Mucosa of rectum (tissue), 2 donors: ENCODE measurements around the gene RCAN3.
A peak's percentile ranks its signal among the peaks of the same experiment; 100 is the strongest.

ENCODE experiments used
- H3K27ac ChIP-seq, 2 donors: one replicate each; pipeline ENCODE4 v1.7.0; 2013; ENCODE audit warnings: inconsistent platforms in 2 of 2, low read depth in 2 of 2, low read length in 2 of 2
- H3K27me3 ChIP-seq, 2 donors: one replicate each; pipeline ENCODE4 v1.7.0; 2013; ENCODE audit warnings: low read length in 2 of 2; ENCODE audit not compliant: control insufficient read depth in 2 of 2, insufficient read depth in 2 of 2
- H3K36me3 ChIP-seq, 2 donors: one replicate each; pipeline ENCODE4 v1.7.0; 2013; ENCODE audit warnings: low read length in 2 of 2; ENCODE audit not compliant: control insufficient read depth in 2 of 2, insufficient read depth in 2 of 2
- H3K4me1 ChIP-seq, 2 donors: one replicate each; pipeline ENCODE4 v1.7.0; 2013; ENCODE audit warnings: low read length in 2 of 2, mild to moderate bottlenecking in 1 of 2; ENCODE audit not compliant: control insufficient read depth in 2 of 2, insufficient read depth in 2 of 2
- H3K4me3 ChIP-seq, 2 donors: one replicate each; pipeline ENCODE4 v1.7.0; 2013; ENCODE audit warnings: low read length in 2 of 2
- H3K9ac ChIP-seq, 2 donors: one replicate each; pipeline ENCODE4 v1.7.0; 2013; ENCODE audit warnings: low read length in 2 of 2, low read depth in 1 of 2, mild to moderate bottlenecking in 1 of 2
- H3K9me3 ChIP-seq, 2 donors: one replicate each; pipeline ENCODE4 v1.7.0; 2013; ENCODE audit warnings: low read length in 2 of 2; ENCODE audit not compliant: control insufficient read depth in 2 of 2
- donor health status: healthy.
- donor health status: Normal muscosa, but diverticular disease.

The RCAN3 gene

GRCh38 chr1:24557220-24557619 is 54.6 kb downstream of the RCAN3 start:
- H3K9me3 ChIP-seq = no peaks in the 10 kb centered on the region
- H3K4me3 ChIP-seq = no peak overlapping the region
- H3K4me1 ChIP-seq = peaks cover 10 to 18% of the 10 kb centered on the region in 2 donors
- H3K36me3 ChIP-seq = no peaks in the 10 kb centered on the region
- H3K27ac ChIP-seq = peak overlapping the region in 1 of 2 donors; percentile 13
- peaks cover 0 to 12% of the 10 kb centered on the region in 2 donors for H3K27me3 ChIP-seq
- H3K9ac ChIP-seq = no peak overlapping the region

- Histone ChIP-seq H3K4me3 (no peak overlapping the region), H3K9ac (no peak overlapping the region), H3K36me3 (no peaks in the 10 kb centered on the region), H3K27me3 (peaks cover 0 to 12% of the 10 kb centered on the region in 2 donors), H3K4me1 (peaks cover 9 to 19% of the 10 kb centered on the region in 2 donors), H3K27ac (peak overlapping the region in 1 of 2 donors; percentile 13), H3K9me3 (no peaks in the 10 kb centered on the region)
Measured at GRCh38 chr1:24557711-24558131, 55.1 kb downstream of the RCAN3 start.

- Histone ChIP-seq H3K27ac (no peak overlapping the region), H3K36me3 (no peaks in the 10 kb centered on the region), H3K4me3 (no peak overlapping the region), H3K27me3 (peaks cover 0 to 12% of the 10 kb centered on the region in 2 donors), H3K9ac (no peak overlapping the region), H3K9me3 (no peaks in the 10 kb centered on the region), H3K4me1 (peaks cover 9 to 20% of the 10 kb centered on the region in 2 donors)
Measured at GRCh38 chr1:24558455-24558854, 55.8 kb downstream of the RCAN3 start.

- H3K9ac ChIP-seq = no peak overlapping the region
Measured at GRCh38 chr1:24558902-24559791, 56.5 kb downstream of the RCAN3 start.

GRCh38 chr1:24560361-24560760 is 57.7 kb downstream of the RCAN3 start:
- peaks cover 0 to 8% of the 10 kb centered on the region in 2 donors for H3K27me3 ChIP-seq
- peaks cover 9 to 19% of the 10 kb centered on the region in 2 donors for H3K4me1 ChIP-seq
- H3K4me3 ChIP-seq = no peak overlapping the region
- no peak overlapping the region for H3K9ac ChIP-seq
- H3K27ac ChIP-seq = no peak overlapping the region
- no peaks in the 10 kb centered on the region for H3K36me3 ChIP-seq
- H3K9me3 ChIP-seq = no peaks in the 10 kb centered on the region

More at GRCh38 chr1:24558902-24559791, 56.5 kb downstream of the RCAN3 start:
- no peak overlapping the region for H3K4me3 ChIP-seq
- H3K27me3 ChIP-seq = peaks cover 0 to 12% of the 10 kb centered on the region in 2 donors
- H3K9me3 ChIP-seq = no peaks in the 10 kb centered on the region
- H3K27ac ChIP-seq = no peak overlapping the region
- H3K4me1 ChIP-seq = peaks cover 9 to 20% of the 10 kb centered on the region in 2 donors
- H3K36me3 ChIP-seq = no peaks in the 10 kb centered on the region

- Histone ChIP-seq H3K27me3 (peaks cover 0 to 1% of the 10 kb centered on the region in 2 donors), H3K9ac (no peak overlapping the region), H3K27ac (no peak overlapping the region), H3K36me3 (no peaks in the 10 kb centered on the region), H3K4me1 (peaks cover 8 to 9% of the 10 kb centered on the region in 2 donors), H3K9me3 (no peaks in the 10 kb centered on the region), H3K4me3 (no peak overlapping the region)
Measured at GRCh38 chr1:24562625-24563024, 60.0 kb downstream of the RCAN3 start.

- Histone ChIP-seq H3K36me3 (no peaks in the 10 kb centered on the region), H3K9me3 (no peaks in the 10 kb centered on the region), H3K27ac (no peak overlapping the region), H3K27me3 (no peaks in the 10 kb centered on the region), H3K4me1 (peaks cover 0 to 7% of the 10 kb centered on the region in 2 donors), H3K9ac (no peak overlapping the region), H3K4me3 (no peak overlapping the region)
Measured at GRCh38 chr1:24564695-24565094, 62.1 kb downstream of the RCAN3 start.

GRCh38 chr1:24566236-24566867 is 63.7 kb downstream of the RCAN3 start:
- no peaks in the 10 kb centered on the region for H3K9me3 ChIP-seq
- peaks cover 0 to 7% of the 10 kb centered on the region in 2 donors for H3K4me1 ChIP-seq
- H3K9ac ChIP-seq = no peak overlapping the region
- no peak overlapping the region for H3K27ac ChIP-seq
- H3K36me3 ChIP-seq = no peaks in the 10 kb centered on the region
- no peak overlapping the region for H3K4me3 ChIP-seq
- no peaks in the 10 kb centered on the region for H3K27me3 ChIP-seq

- Histone ChIP-seq H3K9ac (peak overlapping the region in 1 of 2 donors; percentile 63), H3K27ac (peak overlapping the region; percentile 70 to 77)
Measured at GRCh38 chr1:24567792-24568388, 65.3 kb downstream of the RCAN3 start.

GRCh38 chr1:24568475-24568874 is 65.8 kb downstream of the RCAN3 start:
- Histone ChIP-seq H3K36me3 (no peaks in the 10 kb centered on the region), H3K27me3 (no peaks in the 10 kb centered on the region), H3K9me3 (no peaks in the 10 kb centered on the region), H3K9ac (peak overlapping the region in 1 of 2 donors; percentile 58), H3K4me3 (no peak overlapping the region), H3K4me1 (peaks cover 0 to 5% of the 10 kb centered on the region in 2 donors), H3K27ac (peak overlapping the region; percentile 70 to 77)

More at GRCh38 chr1:24567792-24568388, 65.3 kb downstream of the RCAN3 start:
- no peaks in the 10 kb centered on the region for H3K36me3 ChIP-seq
- H3K4me3 ChIP-seq = peak overlapping the region in 1 of 2 donors; percentile 13
- no peaks in the 10 kb centered on the region for H3K9me3 ChIP-seq
- H3K27me3 ChIP-seq = no peaks in the 10 kb centered on the region
- H3K4me1 ChIP-seq = peaks cover 0 to 5% of the 10 kb centered on the region in 2 donors
